HEK293 (cell line): ENCODE measurements around the gene DNAJC6.

ENCODE experiments used
- CTCF ChIP-seq: fragments of 450-650 bp; formaldehyde crosslinking; IDR thresholded peaks from 2 replicates; pipeline ENCODE4 v1.5.1; 2016; ENCODE audit warnings: missing biosample characterization, missing genetic modification characterization
- PRDM1 ChIP-seq: fragments of 450-650 bp; formaldehyde crosslinking; IDR thresholded peaks from 2 replicates; pipeline ENCODE4; 2016; ENCODE audit warnings: missing biosample characterization, missing genetic modification characterization
- PRDM6 ChIP-seq: fragments of 450-650 bp; formaldehyde crosslinking; IDR thresholded peaks from 2 replicates; pipeline ENCODE4 v1.5.1; 2017; ENCODE audit warnings: missing biosample characterization, missing genetic modification characterization
- SP3 ChIP-seq: fragments of 450-650 bp; formaldehyde crosslinking; IDR thresholded peaks from 2 replicates; pipeline ENCODE4 v1.5.1; 2016; ENCODE audit warnings: missing biosample characterization, missing genetic modification characterization
- TSHZ1 ChIP-seq: fragments of 450-650 bp; formaldehyde crosslinking; IDR thresholded peaks from 2 replicates; pipeline ENCODE4 v1.5.1; 2016; ENCODE audit warnings: missing biosample characterization, missing genetic modification characterization, borderline replicate concordance
- ZBTB10 ChIP-seq: fragments of 450-650 bp; formaldehyde crosslinking; IDR thresholded peaks from 2 replicates; pipeline ENCODE4 v1.5.1; 2016; ENCODE audit warnings: missing biosample characterization, missing genetic modification characterization
- ZBTB26 ChIP-seq: fragments of 450-650 bp; formaldehyde crosslinking; optimal IDR thresholded peaks from 2 replicates; pipeline ENCODE3; 2016; ENCODE audit warnings: missing biosample characterization, mild to moderate bottlenecking, missing genetic modification characterization
- ZNF10 ChIP-seq: fragments of 450-650 bp; formaldehyde crosslinking; IDR thresholded peaks from 2 replicates; pipeline ENCODE4 v1.5.1; 2017; ENCODE audit warnings: missing biosample characterization, missing genetic modification characterization
- ZNF138 ChIP-seq: fragments of 450-650 bp; formaldehyde crosslinking; IDR thresholded peaks from 2 replicates; pipeline ENCODE4 v1.5.1; 2016; ENCODE audit warnings: missing biosample characterization, missing genetic modification characterization, borderline replicate concordance
- ZNF221 ChIP-seq: fragments of 450-650 bp; formaldehyde crosslinking; IDR thresholded peaks from 2 replicates; pipeline ENCODE4 v1.5.1; 2017; ENCODE audit warnings: missing biosample characterization, missing genetic modification characterization, borderline replicate concordance
- ZNF274 ChIP-seq, 2 experiments: fragments of 200-500 bp in 1 of 2; fragments of 450-650 bp in 1 of 2; sonication (Bioruptor generic) in 1 of 2; formaldehyde crosslinking in 1 of 2; IDR thresholded peaks; 2 replicates each; pipeline versions ENCODE4 v1.5.1 to v1.6.1; 2014 to 2016; ENCODE audit warnings: borderline replicate concordance in 1 of 2, inconsistent platforms in 1 of 2, low read length in 1 of 2, missing biosample characterization in 1 of 2, missing genetic modification characterization in 1 of 2
- ZNF530 ChIP-seq: fragments of 450-650 bp; formaldehyde crosslinking; IDR thresholded peaks from 2 replicates; pipeline ENCODE4 v1.5.1; 2016; ENCODE audit warnings: low read depth, missing biosample characterization, missing genetic modification characterization
- ZSCAN5A ChIP-seq: fragments of 450-650 bp; formaldehyde crosslinking; IDR thresholded peaks from 2 replicates; pipeline ENCODE4 v1.5.1; 2016; ENCODE audit warnings: missing biosample characterization, missing genetic modification characterization

- no peak for TF ChIP-seq ZSCAN5A (tag by site-specific recombination)
- no peak for TF ChIP-seq ZNF138 (tag by site-specific recombination)
- no peak for TF ChIP-seq CTCF (tag by site-specific recombination)
- TF ChIP-seq SP3 (tag by site-specific recombination): no peak
- TF ChIP-seq ZNF274 (IDR thresholded peaks at IDR 0.05; ENCODE audit: low read length): no peak
- TF ChIP-seq ZNF274 (tag by site-specific recombination; IDR thresholded peaks at IDR 0.05; ENCODE audit: borderline replicate concordance): no peak
- TF ChIP-seq ZNF10 (tag by site-specific recombination): no peak
- TF ChIP-seq TSHZ1 (tag by site-specific recombination): no peak
- TF ChIP-seq ZBTB26 (tag by site-specific recombination): no peak
- TF ChIP-seq PRDM1 (tag by site-specific recombination): no peak
- no peak for TF ChIP-seq ZNF530 (tag by site-specific recombination)
- no peak for TF ChIP-seq ZNF221 (tag by site-specific recombination)
- TF ChIP-seq ZBTB10 (tag by site-specific recombination): no peak
- TF ChIP-seq PRDM6 (tag by site-specific recombination): no peak
Measured at GRCh38 chr1:65393928-65394327, 84.6 kb downstream of the DNAJC6 start.
